SW480 (cell line): ENCODE measurements around the gene EID2.

Experiments
- DNase-seq: peaks from one replicate; pipeline ENCODE4 v3.0.0-alpha.2; 2016; ENCODE audit warnings: low spot score

EID2 gene

DNA sequence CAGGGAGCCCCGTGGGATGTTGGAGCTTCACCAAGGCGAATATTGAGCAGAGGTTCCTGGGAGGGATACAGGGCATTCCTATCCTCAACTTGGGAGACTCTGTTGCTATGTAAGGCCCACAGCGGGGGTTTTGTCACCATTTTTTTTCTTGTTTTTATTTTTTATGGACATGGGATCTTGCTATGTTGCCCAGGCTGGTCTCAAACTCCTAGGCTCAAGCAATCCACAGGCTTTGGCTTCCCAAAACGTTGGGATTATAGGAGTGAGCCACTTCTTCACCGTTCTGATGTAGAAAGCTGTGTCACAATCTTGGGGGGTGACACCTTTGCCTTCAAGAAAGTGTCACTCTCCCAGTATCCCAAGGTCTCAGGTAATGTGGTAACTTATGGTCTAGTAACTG, 38.6 kb downstream of the EID2 start:
- DNase-seq = no peak

DNA sequence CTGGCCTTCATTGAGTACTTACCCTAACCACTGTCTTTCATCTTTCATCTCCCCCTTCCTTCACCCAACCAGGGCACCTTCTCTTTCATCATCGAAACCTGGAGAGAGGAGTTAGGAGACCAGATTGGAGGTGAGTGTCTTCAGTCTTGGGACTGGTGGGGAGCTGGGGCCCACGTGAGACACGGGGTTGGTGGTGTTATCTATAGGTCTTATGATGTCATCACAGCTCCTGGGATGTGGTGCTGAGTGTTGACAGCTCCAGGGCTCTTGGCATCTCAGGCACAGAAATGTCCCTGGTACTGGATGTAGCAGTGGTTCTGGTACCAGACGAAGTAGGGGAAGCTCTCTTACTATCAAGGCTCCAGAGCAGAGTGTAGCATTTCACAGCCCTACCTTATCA, 39.4 kb downstream of the EID2 start:
- no peak for DNase-seq

DNA sequence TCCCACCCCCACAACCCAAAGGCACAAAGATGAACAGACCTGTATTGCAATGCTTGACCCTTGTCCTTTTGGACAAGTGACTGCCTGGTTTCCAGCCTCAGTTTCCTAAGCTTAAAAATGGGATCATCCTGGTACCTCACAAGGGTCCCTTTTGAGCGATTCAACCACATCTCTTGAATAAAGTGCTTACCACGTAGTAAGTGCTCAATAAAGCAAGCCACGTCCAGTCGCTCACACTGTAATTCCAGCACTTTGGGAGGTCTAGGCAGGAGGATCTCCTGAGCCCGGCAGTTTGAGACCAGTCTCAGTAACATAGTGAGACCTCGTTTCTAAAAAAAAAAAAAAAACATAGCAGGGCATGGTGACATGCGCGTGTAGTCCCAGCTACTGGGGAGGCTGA, 40.0 kb downstream of the EID2 start:
- DNase-seq = no peak

DNA sequence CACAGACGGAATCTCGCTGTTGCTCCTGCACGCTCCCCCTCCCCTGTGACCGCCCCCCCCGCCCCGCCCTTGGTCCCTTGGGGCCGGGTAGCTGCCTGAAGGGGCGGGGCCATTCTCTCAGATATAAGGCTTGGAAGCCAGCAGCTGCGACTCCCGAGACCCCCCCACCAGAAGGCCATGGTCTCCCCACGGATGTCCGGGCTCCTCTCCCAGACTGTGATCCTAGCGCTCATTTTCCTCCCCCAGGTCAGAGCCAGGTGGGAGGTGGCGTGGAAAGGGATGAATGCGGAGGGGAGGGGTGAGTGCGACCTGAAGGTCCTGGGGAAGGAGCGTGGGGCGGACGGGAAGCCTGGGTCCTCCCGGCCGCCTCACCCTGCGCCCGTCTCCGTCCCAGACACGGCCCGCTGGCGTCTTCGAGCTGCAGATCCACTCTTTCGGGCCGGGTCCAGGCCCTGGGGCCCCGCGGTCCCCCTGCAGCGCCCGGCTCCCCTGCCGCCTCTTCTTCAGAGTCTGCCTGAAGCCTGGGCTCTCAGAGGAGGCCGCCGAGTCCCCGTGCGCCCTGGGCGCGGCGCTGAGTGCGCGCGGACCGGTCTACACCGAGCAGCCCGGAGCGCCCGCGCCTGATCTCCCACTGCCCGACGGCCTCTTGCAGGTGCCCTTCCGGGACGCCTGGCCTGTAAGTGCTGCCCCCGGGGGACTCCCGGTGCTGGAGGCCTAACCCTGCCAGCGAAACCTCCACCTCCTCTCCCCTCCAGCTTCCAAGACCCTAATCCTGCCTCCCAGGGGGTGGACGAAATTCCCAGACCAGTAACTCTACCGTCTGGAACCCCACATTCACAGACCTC, 40.9 kb downstream of the EID2 start, which contains the start of gene DLL3:
Gene DLL3 (plus strand): TSS at position 150 of the 845 bp plus-strand sequence. CDS start 28 bp downstream, at position 178.
- peak; percentile 34 for DNase-seq

DNA sequence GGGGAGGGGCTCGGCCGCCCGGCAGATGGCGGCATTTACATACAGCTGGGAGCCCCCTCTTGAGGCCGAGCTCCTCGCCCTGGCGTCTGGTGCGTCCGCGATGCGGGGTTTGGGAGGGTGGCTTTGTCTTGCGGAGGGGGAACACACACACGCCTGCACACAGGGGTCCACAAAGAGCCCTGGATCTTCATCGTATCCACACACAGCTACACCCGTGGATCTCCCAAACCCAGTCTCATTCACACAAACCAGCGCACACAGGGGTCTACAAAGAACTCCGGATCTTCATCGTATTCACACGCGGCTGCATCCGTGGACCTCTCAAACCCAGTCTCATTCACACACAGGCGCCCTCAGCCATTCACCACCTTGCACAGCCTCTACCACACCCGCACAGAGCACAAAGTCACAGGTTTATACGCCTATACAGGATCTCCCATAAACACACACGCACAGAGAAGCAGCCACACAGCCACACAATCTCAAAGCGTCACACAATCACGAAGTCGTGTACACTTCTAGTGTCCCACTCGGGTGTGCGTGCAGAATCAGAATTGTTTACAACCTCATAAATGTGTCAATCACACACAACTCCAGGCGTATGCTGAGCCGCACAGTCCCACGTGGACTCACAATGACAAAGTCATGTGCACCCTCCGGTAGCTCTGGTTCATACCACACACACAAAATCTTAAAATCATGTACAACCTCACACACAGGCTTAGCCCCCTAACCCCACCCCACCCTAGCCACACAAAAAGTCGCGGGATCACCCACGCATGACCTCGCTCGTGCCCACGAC, 41.8 kb downstream of the EID2 start:
- peak; percentile 77 for DNase-seq

DNA sequence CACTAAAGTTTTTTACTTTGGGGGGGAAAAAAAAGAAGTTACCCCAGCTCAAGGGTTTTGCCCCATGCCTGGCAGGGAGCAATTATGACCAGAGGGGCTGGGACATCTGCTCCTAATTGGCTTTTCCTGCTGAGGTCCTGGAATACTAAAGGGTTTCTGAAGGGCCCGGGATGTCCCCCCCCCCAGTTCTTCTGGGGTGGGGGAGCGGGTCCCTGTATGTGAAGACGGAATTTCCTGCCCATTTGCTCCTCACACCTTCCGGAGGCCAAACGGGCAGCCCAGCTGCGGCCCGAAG, 42.3 kb downstream of the EID2 start:
- no peak for DNase-seq

DNA sequence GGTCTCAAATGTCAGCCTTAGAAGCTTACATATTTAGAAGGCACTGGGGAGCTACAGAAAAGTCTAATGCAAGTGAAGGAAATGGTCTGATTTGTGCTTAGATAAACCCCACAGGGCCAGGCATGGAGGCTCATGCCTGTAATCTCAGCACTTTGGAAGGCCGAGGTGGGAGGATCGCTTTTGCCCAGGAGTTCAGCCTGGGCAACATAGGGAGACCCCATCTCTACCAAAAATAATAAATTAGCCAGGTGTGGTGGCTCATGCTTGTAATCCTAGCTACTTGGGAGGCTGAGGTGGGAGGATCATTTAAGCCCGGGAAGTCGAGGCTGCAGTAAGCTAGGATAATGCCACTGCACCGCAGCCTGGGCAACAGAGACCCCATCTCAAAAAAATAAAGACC, 43.9 kb downstream of the EID2 start:
- DNase-seq = no peak

DNA sequence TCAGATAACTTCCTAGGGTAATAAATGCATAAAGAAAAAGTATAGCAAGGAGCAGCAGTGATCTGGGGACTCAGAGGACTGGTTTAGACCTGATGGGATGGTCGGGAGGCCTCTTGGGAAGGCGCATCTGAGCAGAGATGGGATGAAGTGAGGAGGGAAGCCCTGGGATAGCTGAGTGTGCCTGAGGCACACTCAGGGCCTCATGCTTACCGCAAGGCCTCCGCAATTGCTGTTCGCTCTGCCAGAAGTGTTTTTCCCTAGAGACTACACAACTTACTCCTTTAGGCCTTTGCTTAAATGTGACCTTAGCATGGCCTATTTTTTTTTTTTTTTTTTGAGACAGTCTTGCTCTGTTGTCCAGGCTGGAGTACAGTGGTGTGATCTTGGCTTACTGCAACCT, 45.3 kb downstream of the EID2 start:
- no peak for DNase-seq

DNA sequence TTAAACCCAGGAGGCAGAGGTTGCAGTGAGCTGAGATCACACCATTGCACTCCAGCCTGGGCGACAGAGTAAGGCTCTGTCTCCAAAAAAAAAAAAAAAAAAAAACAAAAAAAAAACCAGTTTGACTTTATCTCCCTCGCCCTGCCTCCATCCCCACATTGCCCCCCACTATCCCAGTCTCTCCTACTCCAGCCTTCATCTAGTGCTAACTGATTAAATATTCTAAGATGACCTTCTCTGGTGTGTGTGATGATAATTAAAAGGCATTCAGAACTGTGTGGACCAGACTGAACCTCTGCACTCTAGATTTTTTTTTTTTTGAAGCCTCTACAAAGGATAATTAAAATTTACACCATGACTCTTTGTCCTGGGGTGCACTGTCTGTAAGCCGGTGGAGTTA, 47.2 kb downstream of the EID2 start:
- DNase-seq = no peak

DNA sequence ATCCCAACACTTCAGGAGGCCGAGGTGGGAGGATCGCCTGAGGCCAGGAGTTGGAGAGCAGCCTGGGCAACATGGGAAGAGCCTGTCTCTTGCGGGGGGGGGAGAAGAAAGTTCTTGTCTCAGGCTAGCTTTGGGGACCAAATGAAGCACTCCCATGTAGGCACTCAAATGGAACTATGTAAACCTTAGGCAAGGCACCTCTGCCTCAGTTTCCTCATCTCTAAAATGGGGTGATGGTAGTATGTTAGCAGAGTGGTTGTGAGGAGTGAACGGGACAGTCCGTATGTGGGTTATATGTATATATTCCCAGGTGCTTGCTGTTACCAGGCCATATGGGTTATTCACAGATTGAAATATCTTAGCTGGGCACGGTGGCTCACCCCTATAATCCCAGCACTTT, 47.7 kb downstream of the EID2 start:
- no peak for DNase-seq

DNA sequence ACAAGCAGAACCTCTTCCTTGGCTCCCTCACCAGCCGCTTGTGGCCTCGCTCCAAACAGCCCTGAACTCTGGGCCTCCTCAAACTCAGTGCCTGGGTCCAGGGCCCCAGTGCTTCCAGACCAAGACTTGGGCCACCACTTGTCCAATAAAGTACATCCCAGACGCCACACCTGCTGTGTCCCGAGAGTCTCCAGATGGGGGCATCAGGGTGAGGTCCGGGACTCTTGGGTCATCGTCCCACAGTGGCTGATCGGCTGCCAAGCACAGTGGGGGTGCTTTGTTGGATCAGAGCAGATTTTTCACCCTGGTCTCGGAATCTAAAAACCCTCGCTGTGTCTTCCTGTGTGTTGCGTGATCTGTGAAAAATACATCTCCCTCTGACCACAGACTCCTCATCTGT, 50.2 kb downstream of the EID2 start:
- DNase-seq = no peak
